Neural progenitor cell (in vitro differentiated cells): ENCODE results near the gene CERS4. TPM values are rescaled to one million over a fixed set of nuclear protein-coding genes. Genes with fewer than 3 reads are reported as not detected.

Experiments used
- DNase-seq: peaks from one replicate; pipeline ENCODE4 v3.0.0-alpha.2; 2016; ENCODE audit warnings: low spot score
- H2AFZ ChIP-seq: fragments of 200-600 bp; sonication (generic); replicated peaks from 2 replicates; pipeline ENCODE4 v1.6.1; 2016; ENCODE audit warnings: antibody characterized with exemption
- H3F3A ChIP-seq: fragments of 200-600 bp; sonication (generic); 2 replicates; pipeline ENCODE4 v1.6.1; 2016; ENCODE audit warnings: antibody characterized with exemption, low read depth
- H3K27ac ChIP-seq: fragments of 200-600 bp; sonication (generic); 2 replicates; pipeline ENCODE4 v1.5.1; 2016; ENCODE audit warnings: mild to moderate bottlenecking
- H3K27me3 ChIP-seq: fragments of 200-600 bp; sonication (generic); 2 replicates; pipeline ENCODE4 v1.6.1; 2016; ENCODE audit warnings: mild to moderate bottlenecking, moderate library complexity
- H3K36me3 ChIP-seq: fragments of 200-600 bp; sonication (generic); 2 replicates; pipeline ENCODE4 v1.5.1; 2016
- H3K4me1 ChIP-seq: fragments of 200-600 bp; sonication (generic); 2 replicates; pipeline ENCODE4 v1.6.1; 2016; ENCODE audit warnings: mixed run types
- H3K4me2 ChIP-seq: fragments of 200-600 bp; sonication (generic); 2 replicates; pipeline ENCODE4 v1.6.1; 2016
- H3K4me3 ChIP-seq: fragments of 200-600 bp; sonication (generic); 2 replicates; pipeline ENCODE4 v1.5.1; 2016
- H3K79me2 ChIP-seq: fragments of 200-600 bp; sonication (generic); 2 replicates; pipeline ENCODE4 v1.6.1; 2016; ENCODE audit warnings: low read depth
- H3K9ac ChIP-seq: fragments of 200-600 bp; sonication (generic); 2 replicates; pipeline ENCODE4 v1.6.1; 2016
- H3K9me3 ChIP-seq: fragments of 200-600 bp; sonication (generic); 2 replicates; pipeline ENCODE4 v1.5.1; 2016; ENCODE audit warnings: low read depth
- H4K20me1 ChIP-seq: fragments of 200-600 bp; sonication (generic); 2 replicates; pipeline ENCODE4 v1.6.1; 2016; ENCODE audit warnings: low read depth
- H3K27ac Mint-ChIP-seq: 3 replicates; pipeline ENCODE4 v1.8.0; 2021; ENCODE audit warnings: mixed read lengths
- H3K27me3 Mint-ChIP-seq: 2 replicates; pipeline ENCODE4 v1.8.0; 2022; ENCODE audit warnings: low read depth, mild to moderate bottlenecking, inconsistent platforms, moderate library complexity, mixed read lengths; ENCODE audit not compliant: insufficient read depth
- H3K36me3 Mint-ChIP-seq: 3 replicates; pipeline ENCODE4 v1.8.0; 2021; ENCODE audit warnings: mixed read lengths
- H3K4me1 Mint-ChIP-seq: 3 replicates; pipeline ENCODE4 v1.8.0; 2021; ENCODE audit warnings: mixed read lengths
- H3K4me3 Mint-ChIP-seq: 3 replicates; pipeline ENCODE4 v1.8.0; 2021; ENCODE audit warnings: mild to moderate bottlenecking, moderate library complexity, mixed read lengths
- H3K9me3 Mint-ChIP-seq: 3 replicates; pipeline ENCODE4 v1.8.0; 2020; ENCODE audit warnings: mixed read lengths
- EZH2 ChIP-seq: fragments of 200-600 bp; sonication (generic); IDR thresholded peaks from 2 replicates; pipeline ENCODE4 v1.6.1; 2017; ENCODE audit warnings: antibody characterized with exemption, mild to moderate bottlenecking, moderate library complexity
- EZH2phosphoT487 ChIP-seq: fragments of 200-600 bp; sonication (generic); IDR thresholded peaks from 2 replicates; pipeline ENCODE4 v1.6.1; 2017; ENCODE audit warnings: antibody characterized with exemption
- total RNA-seq: library from RNA; depleted of rRNA; stranded (reverse); fragments of >200 nt; gene quantifications from 2 replicates; pipeline ENCODE4 v1.2.3, GENCODE V29; 2015; ENCODE audit warnings: low replicate concordance
- TF ChIP-seq, protein P1 (sequence below): fragments of 200-600 bp; sonication (generic); IDR thresholded peaks from 2 replicates; pipeline ENCODE4 v1.5.1; 2017; ENCODE audit warnings: antibody characterized with exemption, mild to moderate bottlenecking

The CERS4 gene
- total RNA-seq, 1 donor from 2014 or later = 34.1 TPM

DNA sequence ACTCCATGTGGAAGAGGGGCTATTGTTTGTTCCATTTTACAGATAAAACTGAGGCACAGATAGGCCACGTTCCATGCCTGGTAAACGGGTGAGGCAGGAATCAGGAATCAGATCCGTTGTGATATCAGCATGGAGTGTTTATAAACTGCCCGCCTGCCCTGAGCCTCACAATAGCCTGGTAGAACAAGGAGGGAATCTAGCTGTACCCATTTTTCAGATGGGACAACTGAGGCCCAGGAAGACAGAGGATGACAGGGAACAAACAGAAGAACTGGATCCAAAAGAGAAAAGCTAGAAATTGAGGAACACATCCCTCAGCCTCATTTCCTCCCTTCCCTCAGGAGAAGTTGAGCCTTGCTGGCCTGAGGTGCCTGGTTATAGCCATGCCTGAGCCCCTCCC, 32.5 kb downstream of the CERS4 start:
- Mint-ChIP-seq H3K27me3 (peaks cover 21% of the 10 kb centered on the region), H3K27ac (peak overlapping the region; percentile 78), H3K36me3 (peaks cover 19% of the 10 kb centered on the region), H3K4me1 (peaks cover 37% of the 10 kb centered on the region), H3K4me3 (peak overlapping the region; percentile 72), H3K9me3 (peaks cover 15% of the 10 kb centered on the region)
- no peak overlapping the region for H2AFZ ChIP-seq
- H3K27me3 ChIP-seq = no peaks in the 10 kb centered on the region
- H3K4me1 ChIP-seq = peaks cover 25% of the 10 kb centered on the region
- no peak overlapping the region for H3K9ac ChIP-seq
- H3K36me3 ChIP-seq = no peaks in the 10 kb centered on the region
- H4K20me1 ChIP-seq = peaks cover 20% of the 10 kb centered on the region
- TF ChIP-seq, protein P1, sequence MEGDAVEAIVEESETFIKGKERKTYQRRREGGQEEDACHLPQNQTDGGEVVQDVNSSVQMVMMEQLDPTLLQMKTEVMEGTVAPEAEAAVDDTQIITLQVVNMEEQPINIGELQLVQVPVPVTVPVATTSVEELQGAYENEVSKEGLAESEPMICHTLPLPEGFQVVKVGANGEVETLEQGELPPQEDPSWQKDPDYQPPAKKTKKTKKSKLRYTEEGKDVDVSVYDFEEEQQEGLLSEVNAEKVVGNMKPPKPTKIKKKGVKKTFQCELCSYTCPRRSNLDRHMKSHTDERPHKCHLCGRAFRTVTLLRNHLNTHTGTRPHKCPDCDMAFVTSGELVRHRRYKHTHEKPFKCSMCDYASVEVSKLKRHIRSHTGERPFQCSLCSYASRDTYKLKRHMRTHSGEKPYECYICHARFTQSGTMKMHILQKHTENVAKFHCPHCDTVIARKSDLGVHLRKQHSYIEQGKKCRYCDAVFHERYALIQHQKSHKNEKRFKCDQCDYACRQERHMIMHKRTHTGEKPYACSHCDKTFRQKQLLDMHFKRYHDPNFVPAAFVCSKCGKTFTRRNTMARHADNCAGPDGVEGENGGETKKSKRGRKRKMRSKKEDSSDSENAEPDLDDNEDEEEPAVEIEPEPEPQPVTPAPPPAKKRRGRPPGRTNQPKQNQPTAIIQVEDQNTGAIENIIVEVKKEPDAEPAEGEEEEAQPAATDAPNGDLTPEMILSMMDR = no peak
- TF ChIP-seq EZH2 = no peak
- no peak for TF ChIP-seq EZH2phosphoT487
- no peak for DNase-seq
- peaks cover 41% of the 10 kb centered on the region for H3F3A ChIP-seq
- no peaks in the 10 kb centered on the region for H3K9me3 ChIP-seq
- no peak overlapping the region for H3K27ac ChIP-seq
- peaks cover 21% of the 10 kb centered on the region for H3K79me2 ChIP-seq
- no peak overlapping the region for H3K4me3 ChIP-seq
- H3K4me2 ChIP-seq = no peak overlapping the region

GRCh38 chr19:8242211-8242821, 33.1 kb downstream of the CERS4 start:
- Histone ChIP-seq H4K20me1 (peaks cover 20% of the 10 kb centered on the region), H3K9me3 (no peaks in the 10 kb centered on the region), H2AFZ (no peak overlapping the region), H3K79me2 (peaks cover 21% of the 10 kb centered on the region), H3K4me2 (no peak overlapping the region), H3K4me1 (peaks cover 25% of the 10 kb centered on the region), H3K27ac (no peak overlapping the region), H3K4me3 (no peak overlapping the region), H3K36me3 (no peaks in the 10 kb centered on the region), H3K27me3 (no peaks in the 10 kb centered on the region), H3K9ac (no peak overlapping the region), H3F3A (peaks cover 38% of the 10 kb centered on the region)
- Mint-ChIP-seq H3K36me3 (peaks cover 17% of the 10 kb centered on the region), H3K4me3 (peak overlapping the region; percentile 27), H3K27me3 (peaks cover 22% of the 10 kb centered on the region), H3K27ac (peak overlapping the region; percentile 62), H3K4me1 (peaks cover 34% of the 10 kb centered on the region), H3K9me3 (peaks cover 15% of the 10 kb centered on the region)
- DNase-seq = no peak
- TF ChIP-seq EZH2phosphoT487 (no peak), EZH2 (no peak)
- TF ChIP-seq, protein P1 = no peak

- Histone ChIP-seq H4K20me1 (peaks cover 16% of the 10 kb centered on the region), H3K4me1 (peaks cover 20% of the 10 kb centered on the region), H2AFZ (no peak overlapping the region), H3K4me3 (no peak overlapping the region), H3K36me3 (no peaks in the 10 kb centered on the region), H3K9me3 (no peaks in the 10 kb centered on the region), H3K79me2 (peaks cover 21% of the 10 kb centered on the region), H3K27me3 (no peaks in the 10 kb centered on the region), H3K27ac (no peak overlapping the region), H3K9ac (no peak overlapping the region), H3K4me2 (no peak overlapping the region), H3F3A (peaks cover 33% of the 10 kb centered on the region)
- Mint-ChIP-seq H3K4me3 (no peak overlapping the region), H3K36me3 (peaks cover 18% of the 10 kb centered on the region), H3K27ac (no peak overlapping the region), H3K4me1 (peaks cover 29% of the 10 kb centered on the region), H3K9me3 (peaks cover 15% of the 10 kb centered on the region), H3K27me3 (peaks cover 22% of the 10 kb centered on the region)
- TF ChIP-seq, protein P1 = no peak
- TF ChIP-seq EZH2 = no peak
- no peak for TF ChIP-seq EZH2phosphoT487
- DNase-seq = no peak
Measured at GRCh38 chr19:8243146-8243545, 34.0 kb downstream of the CERS4 start.
